Adrenal gland (tissue), 12 donors: ENCODE results near the gene HACD3. TPM values are rescaled to one million over a fixed set of nuclear protein-coding genes. Genes with fewer than 3 reads are reported as not detected.
A peak's percentile ranks its signal among the peaks of the same experiment; 100 is the strongest.

Experiments
- DNase-seq, 7 donors: peaks; one replicate each; pipeline ENCODE4 v3.0.0-alpha.2; 2019 to 2020
- H3K27ac ChIP-seq, 5 donors: fragments of 200-600 bp; sonication (generic) in 4 of 5; 1 replicate in 3 of 5; 2 replicates in 2 of 5; pipeline versions ENCODE4 v1.5.1 to v1.8.0; 2016 to 2020; ENCODE audit warnings: mild to moderate bottlenecking in 1 of 5
- H3K27me3 ChIP-seq: fragments of 200-600 bp; 2 replicates; pipeline ENCODE4 v1.8.0; 2021
- H3K36me3 ChIP-seq, 2 donors: fragments of 200-600 bp; replicated peaks in 1 of 2; 1 replicate in 1 of 2; 2 replicates in 1 of 2; pipeline versions ENCODE4 v1.5.1 to v1.8.0; 2018 to 2022
- H3K4me1 ChIP-seq, 2 donors: fragments of 200-600 bp; replicated peaks in 1 of 2; 1 replicate in 1 of 2; 2 replicates in 1 of 2; pipeline versions ENCODE4 v1.5.1 to v1.8.0; 2018 to 2021
- H3K4me3 ChIP-seq, 4 donors: fragments of 200-600 bp; sonication (generic) in 3 of 4; one replicate each; pipeline ENCODE4 v1.5.1; 2016 to 2018
- H3K9me3 ChIP-seq, 3 donors: fragments of 200-600 bp; sonication (generic) in 1 of 3; replicated peaks in 1 of 3; 1 replicate in 2 of 3; 2 replicates in 1 of 3; pipeline versions ENCODE4 v1.5.1 to v1.8.0; 2016 to 2021
- CTCF ChIP-seq, 6 experiments: fragments of 450-650 bp in 4 of 6; fragments of 200-600 bp in 2 of 6; sonication (generic) in 1 of 6; IDR thresholded peaks; 1 replicate in 5 of 6; 2 replicates in 1 of 6; pipeline versions ENCODE4 v1.5.1 to v1.8.0; 2016 to 2021; ENCODE audit warnings: antibody characterized with exemption in 6 of 6, mild to moderate bottlenecking in 2 of 6, moderate library complexity in 1 of 6
- POLR2A ChIP-seq, 2 donors: fragments of 450-650 bp; IDR thresholded peaks; one replicate each; pipeline ENCODE4 v1.6.1; 2017; ENCODE audit warnings: antibody characterized with exemption in 2 of 2, mild to moderate bottlenecking in 2 of 2, moderate library complexity in 1 of 2
- WGBS, 4 donors: extraction: QIAGEN DNeasy Blood & Tissue Kit in 2 of 4; methylation state at CpG; one replicate each; pipeline versions ENCODE4 v1.1.5 to v1.1.7; 2013 to 2017; 5-methylcytosine and 5-hydroxymethylcytosine counted together
- intact Hi-C, 2 donors: fragments of 100-400 bp; cut with DNase I; formaldehyde crosslinking; loops; one replicate each; pipeline versions ENCODE4 v1.14.1 to v1.15.0; 2022 to 2023
- polyA plus RNA-seq, 3 donors: library from polyadenylated mRNA; stranded (reverse); fragments of 200-250 nt in 2 of 3; fragments of 350-450 nt in 1 of 3; fragmentation: Illumina TruSeq in 1 of 3; extraction: RNeasy Lipid Tissue Mini Kit (QIAGEN cat#74804) in 1 of 3; gene quantifications; one replicate each; pipeline ENCODE4 v1.2.3, GENCODE V29; 2013 to 2014
- total RNA-seq, 9 donors: library from RNA; depleted of rRNA in 4 of 9; stranded (reverse); fragments of >200 nt in 4 of 9; fragments of 120-200 nt in 1 of 9; fragmentation: NEBNext Ultra II Directional in 1 of 9; extraction: Animal tissue kit (Norgen Biotek cat#: 25700) in 1 of 9; gene quantifications; one replicate each; pipeline versions ENCODE4 v1.1.0 to v1.2.4, GENCODE V29; 2013 to 2023
- donor health status: healthy with polysubstance abuse.
- donor health status: Bipolar disorder and iron deficiency.
- donor health status: DM: yes; HTN: yes; CAD: no.
- donor health status: DM: no; HTN: no; CAD: no.
- donor health status: DM: no; HTN: no; CAD: no.
- donor health status: DM: yes; HTN: yes; CAD: no.

HACD3 gene
- total and polyA plus RNA-seq, 12 donors: 13.8 to 284 (median 119) TPM

- H3K36me3 ChIP-seq: peaks cover 0 to 52% of the 10 kb centered on the region in 2 donors
- intact Hi-C loops: loop anchor here in 1 of 2 donors (10.0 kb wide), 1 partner anchor 179 kb away; no protein-coding TSS in a partner anchor
Observed at GRCh38 chr15:65584241-65584640, 54.0 kb downstream of the HACD3 start.

GRCh38 chr15:65587094-65587493, 56.8 kb downstream of the HACD3 start:
- peaks cover 0 to 60% of the 10 kb centered on the region in 2 donors for H3K36me3 ChIP-seq
- no peak overlapping the region for H3K4me3 ChIP-seq
- H3K27me3 ChIP-seq: no peaks in the 10 kb centered on the region
- peaks cover 0 to 27% of the 10 kb centered on the region in 2 donors for H3K4me1 ChIP-seq
- 89 to 100% (median 95%) methylated on average over 1 of the region's 1 CpG for WGBS, 4 donors
- intact Hi-C loops: loop anchor here in 1 of 2 donors (10.0 kb wide), 1 partner anchor 182 kb away; no protein-coding TSS in a partner anchor
- H3K27ac ChIP-seq: no peak overlapping the region
- no peak for DNase-seq
- no peaks in the 10 kb centered on the region for H3K9me3 ChIP-seq
- TF ChIP-seq CTCF (IDR thresholded peaks at IDR 0.05): no peak
- TF ChIP-seq POLR2A (IDR thresholded peaks at IDR 0.05): no peak

More at GRCh38 chr15:65584241-65584640, 54.0 kb downstream of the HACD3 start:
- H3K9me3 ChIP-seq: no peaks in the 10 kb centered on the region
- TF ChIP-seq CTCF (IDR thresholded peaks at IDR 0.05) (no peak), POLR2A (IDR thresholded peaks at IDR 0.05) (no peak)
- H3K4me1 ChIP-seq: peaks cover 0 to 38% of the 10 kb centered on the region in 2 donors
- DNase-seq: no peak
- no peaks in the 10 kb centered on the region for H3K27me3 ChIP-seq
- H3K27ac ChIP-seq: peak overlapping the region in 2 of 5 donors; percentile 40 to 55
- no peak overlapping the region for H3K4me3 ChIP-seq

GRCh38 chr15:65595960-65596359, 65.7 kb downstream of the HACD3 start:
- Histone ChIP-seq H3K36me3 (peaks cover 0 to 73% of the 10 kb centered on the region in 2 donors), H3K27me3 (no peaks in the 10 kb centered on the region), H3K4me3 (no peak overlapping the region), H3K9me3 (no peaks in the 10 kb centered on the region), H3K27ac (no peak overlapping the region), H3K4me1 (peaks cover 0 to 11% of the 10 kb centered on the region in 2 donors)
- no peak for DNase-seq
- intact Hi-C loops: no loop called here
- TF ChIP-seq CTCF (IDR thresholded peaks at IDR 0.05): peak in 1 of 6 experiments; percentile 10
- no peak for TF ChIP-seq POLR2A (IDR thresholded peaks at IDR 0.05)
- WGBS, 4 donors: 76 to 86% (median 81%) methylated on average over 3 of the region's 3 CpGs

DNA sequence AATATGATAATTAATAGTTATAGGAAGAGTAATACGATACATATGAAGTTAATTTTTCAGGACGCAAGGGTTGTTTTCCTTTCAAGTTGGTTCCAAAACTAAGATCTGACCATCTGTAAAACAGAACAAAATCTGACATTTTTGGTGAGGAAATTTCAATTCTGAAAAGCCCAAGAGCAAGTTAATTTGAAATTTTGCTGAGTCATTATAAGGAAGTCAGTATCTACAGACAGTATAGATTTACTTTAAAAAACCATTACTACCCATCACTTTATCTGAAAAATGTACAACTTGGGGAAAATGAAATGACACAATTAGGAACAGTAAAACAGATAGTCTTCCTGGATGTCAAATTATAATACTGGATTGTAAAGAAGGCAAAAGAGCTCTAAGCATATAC, 68.2 kb downstream of the HACD3 start:
- 96 to 98% (median 96%) methylated on average over 2 of the region's 2 CpGs for WGBS, 4 donors

More for the DNA sequence above, 68.2 kb downstream of the HACD3 start:
- DNase-seq: no peak
- TF ChIP-seq POLR2A (IDR thresholded peaks at IDR 0.05): no peak
- no peak for TF ChIP-seq CTCF (IDR thresholded peaks at IDR 0.05)
- peaks cover 0 to 11% of the 10 kb centered on the region in 2 donors for H3K4me1 ChIP-seq
- peaks cover 0 to 57% of the 10 kb centered on the region in 2 donors for H3K36me3 ChIP-seq
- no peaks in the 10 kb centered on the region for H3K9me3 ChIP-seq
- no peak overlapping the region for H3K27ac ChIP-seq
- intact Hi-C loops: no loop called here
- no peak overlapping the region for H3K4me3 ChIP-seq
- no peaks in the 10 kb centered on the region for H3K27me3 ChIP-seq
